Colonic mucosa (tissue), 4 donors: ENCODE measurements around the gene ACTR3C. TPM values are rescaled to one million over a fixed set of nuclear protein-coding genes. Genes with fewer than 3 reads are reported as not detected.

Source experiments
- DNase-seq: peaks from one replicate; pipeline ENCODE4 v3.0.0-alpha.2; 2020
- H3K27ac ChIP-seq: fragments of 200-600 bp; one replicate; pipeline ENCODE4 v1.8.0; 2021
- H3K27me3 ChIP-seq: fragments of 200-600 bp; one replicate; pipeline ENCODE4 v1.8.0; 2021
- H3K36me3 ChIP-seq: fragments of 200-600 bp; one replicate; pipeline ENCODE4 v1.8.0; 2021
- H3K4me1 ChIP-seq: fragments of 200-600 bp; one replicate; pipeline ENCODE4 v1.8.0; 2021; ENCODE audit warnings: mild to moderate bottlenecking
- H3K4me3 ChIP-seq: fragments of 200-600 bp; one replicate; pipeline ENCODE4 v1.8.0; 2021
- H3K9ac ChIP-seq, 2 donors: one replicate each; pipeline ENCODE4 v1.7.0; 2013; ENCODE audit warnings: control low read depth in 2 of 2, low read depth in 2 of 2, low read length in 2 of 2
- H3K9me3 ChIP-seq: fragments of 200-600 bp; one replicate; pipeline ENCODE4 v1.8.0; 2021
- CTCF ChIP-seq: fragments of 200-600 bp; IDR thresholded peaks from one replicate; pipeline ENCODE4 v1.8.0; 2022; ENCODE audit warnings: antibody characterized with exemption, mild to moderate bottlenecking
- intact Hi-C: fragments of 100-400 bp; cut with DNase I; formaldehyde crosslinking; loops from one replicate; pipeline ENCODE4 v1.14.1; 2022
- total RNA-seq, 2 donors: library from RNA; stranded (reverse); fragmentation: NEBNext Ultra II Directional in 1 of 2; extraction: Animal tissue kit (Norgen Biotek cat#: 25700) in 1 of 2; gene quantifications; one replicate each; pipeline ENCODE4 v1.2.1, GENCODE V29; 2021
- donor health status: healthy.
- donor health status: DM: no; HTN: no; CAD: no.
- donor health status: DM: no; HTN: no; CAD: no.

Gene ACTR3C
- total RNA-seq, 2 donors from 2014 or later, result 17.6 to 29.6 TPM

- H3K27me3 ChIP-seq, result no peaks in the 10 kb centered on the region
- no peak overlapping the region for H3K27ac ChIP-seq
- H3K4me3 ChIP-seq, result no peak overlapping the region
- H3K4me1 ChIP-seq, result peaks cover 10% of the 10 kb centered on the region
- no peaks in the 10 kb centered on the region for H3K9me3 ChIP-seq
- DNase-seq, result no peak
- TF ChIP-seq CTCF, result no peak
- intact Hi-C loops, result no loop called here
- H3K36me3 ChIP-seq, result no peaks in the 10 kb centered on the region
- no peak overlapping the region for H3K9ac ChIP-seq
Measured at GRCh38 chr7:150334108-150334507, 10.8 kb upstream of the ACTR3C start.

- no peak overlapping the region for H3K4me3 ChIP-seq
- no peak for DNase-seq
- H3K9me3 ChIP-seq, result no peaks in the 10 kb centered on the region
- intact Hi-C loops, result no loop called here
- H3K9ac ChIP-seq, result no peak overlapping the region
- TF ChIP-seq CTCF, result no peak
- peaks cover 10% of the 10 kb centered on the region for H3K4me1 ChIP-seq
- no peaks in the 10 kb centered on the region for H3K36me3 ChIP-seq
- H3K27me3 ChIP-seq, result no peaks in the 10 kb centered on the region
- H3K27ac ChIP-seq, result no peak overlapping the region
Measured at GRCh38 chr7:150333659-150334058, 10.3 kb upstream of the ACTR3C start.

- H3K4me3 ChIP-seq, result no peak overlapping the region
- DNase-seq, result no peak
- no peaks in the 10 kb centered on the region for H3K36me3 ChIP-seq
- TF ChIP-seq CTCF, result no peak
- intact Hi-C loops, result no loop called here
- no peaks in the 10 kb centered on the region for H3K27me3 ChIP-seq
- no peak overlapping the region for H3K9ac ChIP-seq
- no peaks in the 10 kb centered on the region for H3K9me3 ChIP-seq
- no peak overlapping the region for H3K27ac ChIP-seq
- H3K4me1 ChIP-seq, result peaks cover 10% of the 10 kb centered on the region
Measured at GRCh38 chr7:150332852-150333635, 9.7 kb upstream of the ACTR3C start.

- H3K4me3 ChIP-seq, result no peak overlapping the region
- no peak overlapping the region for H3K9ac ChIP-seq
- no peaks in the 10 kb centered on the region for H3K4me1 ChIP-seq
- intact Hi-C loops, result no loop called here
- no peak for DNase-seq
- H3K9me3 ChIP-seq, result no peaks in the 10 kb centered on the region
- H3K27me3 ChIP-seq, result no peaks in the 10 kb centered on the region
- H3K27ac ChIP-seq, result no peak overlapping the region
- no peaks in the 10 kb centered on the region for H3K36me3 ChIP-seq
- no peak for TF ChIP-seq CTCF
Measured at GRCh38 chr7:150330211-150330885, 7.0 kb upstream of the ACTR3C start.

GRCh38 chr7:150329331-150330120 lies 6.2 kb upstream of the ACTR3C start:
- Histone ChIP-seq H3K27ac (no peak overlapping the region), H3K9me3 (no peaks in the 10 kb centered on the region), H3K27me3 (no peaks in the 10 kb centered on the region), H3K4me3 (no peak overlapping the region), H3K4me1 (peaks cover 3% of the 10 kb centered on the region), H3K9ac (no peak overlapping the region), H3K36me3 (no peaks in the 10 kb centered on the region)
- intact Hi-C loops, result loop anchor here (5.0 kb wide), 1 partner anchor 43 kb away; no protein-coding TSS in a partner anchor
- no peak for DNase-seq
- no peak for TF ChIP-seq CTCF
